HG03460 (cell line): ENCODE measurements around the gene DACH1.

Source experiments
- ATAC-seq: cut with Tn5 transposase; IDR thresholded peaks from one replicate; pipeline ENCODE4 v1.9.1; 2021; ENCODE audit not compliant: unreplicated experiment

The DACH1 gene

DNA sequence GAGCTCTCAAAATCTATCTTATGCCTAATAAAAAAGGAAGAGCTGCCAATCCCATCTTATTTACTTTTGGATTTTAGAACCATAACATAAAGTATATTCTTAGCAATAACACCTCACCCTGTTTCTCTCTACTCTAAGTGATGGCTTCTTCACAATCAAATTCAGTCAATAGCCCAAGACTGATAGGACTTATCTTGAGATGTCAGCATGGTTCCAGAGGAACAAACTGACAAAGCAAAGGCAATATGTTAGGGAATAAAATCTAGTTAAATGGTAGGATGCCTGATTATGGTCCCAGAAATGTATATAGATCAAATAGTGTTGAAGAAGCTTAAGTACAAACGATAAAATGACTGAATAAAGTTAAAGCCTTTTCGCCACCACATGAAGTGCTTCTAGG lies 36.3 kb downstream of the DACH1 start:
- no peak for ATAC-seq

DNA sequence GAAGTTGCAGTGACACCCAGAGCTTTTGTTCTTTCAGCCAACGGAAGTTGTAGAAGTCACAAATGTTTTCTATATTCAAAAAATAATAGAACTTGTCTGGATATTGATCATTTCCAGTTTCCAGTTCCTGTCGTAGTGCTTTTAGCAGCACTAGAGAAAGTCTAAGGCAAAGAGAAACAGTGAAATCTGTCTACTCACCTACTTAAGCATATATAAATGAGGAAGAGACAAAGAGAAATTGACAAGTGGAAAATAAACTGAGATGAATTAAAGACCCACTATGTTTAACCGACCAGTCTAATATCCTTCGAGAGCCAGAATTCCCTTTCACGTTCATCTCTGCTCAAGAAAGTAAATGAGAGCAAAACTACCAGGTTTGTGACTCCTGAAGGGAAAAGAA lies 36.7 kb downstream of the DACH1 start:
- ATAC-seq = no peak

DNA sequence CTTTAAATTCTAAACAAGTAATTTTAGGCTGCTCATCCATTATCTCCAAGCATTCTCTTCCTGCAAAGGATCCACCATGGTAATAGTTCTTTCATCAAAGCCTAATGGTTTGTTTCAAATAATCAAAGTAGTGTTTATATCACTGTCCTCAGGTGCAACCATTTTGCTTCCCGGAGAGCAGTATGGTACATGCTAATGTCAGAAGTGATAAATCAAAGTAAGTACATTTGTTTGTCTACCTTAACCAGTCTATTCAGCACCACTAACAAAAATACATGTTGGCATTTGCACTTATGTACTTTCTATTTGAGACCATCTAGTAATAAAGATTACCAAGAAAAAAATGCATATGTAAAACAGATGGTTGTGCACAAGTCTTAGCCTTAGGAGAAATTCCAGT lies 37.5 kb downstream of the DACH1 start:
- no peak for ATAC-seq

DNA sequence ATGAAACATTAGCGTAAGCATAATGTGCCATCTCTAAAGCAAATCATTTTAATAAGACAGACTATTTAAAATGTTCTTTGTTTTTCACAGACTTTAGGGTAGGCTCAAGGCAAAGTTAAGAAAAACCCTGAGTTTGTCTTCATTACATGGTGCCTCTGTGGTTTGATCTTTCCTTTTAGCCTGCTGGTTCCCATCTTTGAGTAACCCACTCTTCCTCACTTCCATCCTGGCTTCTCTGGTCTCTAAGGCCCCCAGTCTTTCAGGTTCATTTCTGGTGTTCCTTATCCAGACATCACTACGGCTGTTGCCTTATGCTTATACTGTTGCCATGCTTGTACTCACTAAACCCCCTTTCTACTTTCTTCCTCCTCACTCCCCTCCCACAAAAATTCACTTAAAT lies 38.4 kb downstream of the DACH1 start:
- ATAC-seq = no peak

GRCh38 chr13:71828117-71828516 lies 38.9 kb downstream of the DACH1 start:
- ATAC-seq = no peak

DNA sequence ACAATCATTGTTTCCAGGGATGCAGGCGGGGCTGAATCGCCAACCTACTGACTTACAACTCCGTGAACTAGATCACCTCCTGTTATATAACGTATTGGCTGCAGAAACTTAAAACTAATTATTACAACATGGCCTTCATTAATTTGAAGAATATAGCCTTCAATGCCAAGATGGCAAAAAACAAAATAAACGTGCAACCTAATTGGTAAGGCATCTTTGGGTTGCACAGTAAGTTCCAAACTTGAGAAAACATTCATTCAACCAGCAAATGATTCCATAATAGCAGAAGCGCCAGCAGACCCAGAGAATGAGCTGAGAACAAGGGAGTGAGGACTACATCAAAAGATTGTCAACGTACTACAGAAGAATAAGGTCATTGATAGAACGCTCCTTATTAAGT lies 39.8 kb downstream of the DACH1 start:
- ATAC-seq = no peak

DNA sequence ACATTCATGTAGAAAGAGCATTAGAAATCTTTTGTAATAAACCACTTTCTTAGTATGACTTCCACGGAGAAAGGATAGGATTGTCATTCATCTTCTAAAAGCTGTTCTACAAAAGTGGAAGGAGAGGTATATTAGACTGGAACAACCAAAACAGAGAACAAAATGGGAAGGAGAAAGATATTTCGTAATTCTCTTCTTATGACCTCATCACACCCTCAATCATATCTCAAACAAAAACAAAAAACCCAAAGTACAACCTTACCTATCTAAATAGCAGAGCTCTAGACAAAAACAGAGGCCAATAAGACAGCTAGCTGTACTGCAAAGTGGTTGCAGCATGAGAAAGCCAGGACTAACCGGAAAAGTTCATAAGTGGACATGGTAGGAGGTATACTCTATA lies 46.3 kb downstream of the DACH1 start:
- no peak for ATAC-seq

DNA sequence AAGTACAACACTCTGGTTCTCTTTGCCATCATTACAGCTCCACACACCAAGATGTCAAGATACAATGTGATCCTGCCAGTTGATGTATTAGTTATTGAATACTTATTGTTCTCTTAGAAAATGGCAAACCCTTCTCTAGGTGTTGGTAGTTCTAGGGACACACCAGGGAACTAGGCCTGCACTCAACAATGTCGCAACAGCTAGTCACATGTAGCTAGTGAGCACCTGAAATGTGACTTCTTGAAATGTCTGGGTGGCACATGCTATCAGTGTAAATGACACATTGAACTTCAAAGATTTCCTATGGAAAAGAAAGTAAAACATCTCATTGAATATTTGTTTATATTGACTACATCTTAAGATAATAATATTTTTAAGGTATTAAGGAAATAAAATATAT lies 49.7 kb downstream of the DACH1 start:
- ATAC-seq = no peak

- ATAC-seq = no peak
Measured at GRCh38 chr13:71814806-71815360, 52.1 kb downstream of the DACH1 start.

DNA sequence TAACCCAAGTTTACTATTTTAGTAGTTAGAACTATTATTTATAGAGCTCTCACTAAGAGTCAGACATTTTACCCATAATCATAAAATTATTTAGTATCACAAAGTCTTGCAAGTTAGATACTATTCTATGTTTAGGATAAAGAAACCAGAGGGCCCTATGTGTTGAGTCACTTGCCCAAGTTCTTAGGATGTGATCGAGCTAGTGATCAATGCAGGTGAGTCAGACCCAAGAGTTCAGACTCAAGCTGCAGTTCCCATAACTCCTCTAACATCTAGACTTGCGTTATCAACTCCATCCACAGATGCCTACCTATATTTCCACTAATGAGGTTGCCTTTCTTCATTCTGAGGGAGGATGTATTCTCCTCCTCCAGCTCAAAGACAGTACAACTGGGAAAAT lies 53.8 kb downstream of the DACH1 start:
- ATAC-seq = no peak

DNA sequence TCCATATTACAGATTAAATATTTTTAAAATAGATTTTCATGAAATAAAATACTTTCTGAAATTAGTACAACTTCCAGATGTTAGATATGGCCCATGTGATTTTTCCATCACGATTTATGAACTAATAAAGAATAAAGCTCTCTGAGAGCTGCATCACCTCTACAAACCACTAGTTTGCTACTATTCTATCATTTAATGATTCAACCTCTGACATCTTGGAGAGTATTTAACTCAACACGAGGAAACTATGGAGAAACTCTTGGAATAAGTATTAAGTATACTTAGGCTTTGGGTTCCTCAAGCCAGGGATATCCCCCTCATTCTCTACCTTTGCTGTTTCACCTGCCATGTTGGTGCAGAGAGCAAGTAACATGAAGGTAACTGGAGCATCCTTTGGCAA lies 55.7 kb downstream of the DACH1 start:
- ATAC-seq = no peak

DNA sequence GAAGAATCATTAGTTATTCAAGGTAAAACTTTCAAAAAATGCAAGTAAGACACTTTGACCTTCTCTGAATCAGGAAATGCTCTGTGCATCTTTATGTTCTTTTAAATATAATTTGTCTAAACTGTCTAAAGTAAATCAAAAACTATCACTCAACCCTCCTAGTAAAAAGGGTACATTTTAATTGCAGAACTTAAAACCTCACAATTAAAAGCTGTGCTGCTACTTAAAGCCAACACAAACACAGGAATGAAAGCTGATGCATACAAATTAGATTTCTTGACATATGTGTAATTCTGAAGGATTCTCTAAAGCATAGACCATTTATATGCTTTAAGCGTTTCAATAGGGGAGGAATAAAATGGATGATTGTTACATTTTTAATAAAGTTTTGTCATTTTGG lies 58.3 kb downstream of the DACH1 start:
- ATAC-seq = no peak

GRCh38 chr13:71806886-71807285 lies 60.1 kb downstream of the DACH1 start:
- no peak for ATAC-seq

DNA sequence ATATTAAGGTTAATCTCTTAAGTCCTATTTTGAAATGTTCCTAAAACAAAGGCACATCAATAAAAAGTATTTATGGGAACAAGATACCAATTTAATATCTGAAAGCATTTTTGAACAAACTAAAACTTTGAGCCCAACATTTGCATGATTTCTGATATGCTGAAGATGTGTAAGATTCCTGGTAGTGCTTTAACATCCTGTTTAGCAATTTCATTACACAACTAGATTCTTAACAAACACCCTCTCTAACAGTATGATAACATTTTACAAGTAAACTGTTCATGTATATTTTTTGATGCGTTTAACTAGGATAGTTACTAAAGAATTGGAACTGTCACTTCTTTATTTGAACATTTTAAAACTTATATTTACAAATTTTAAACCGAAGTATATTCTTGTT lies 63.9 kb downstream of the DACH1 start:
- no peak for ATAC-seq

DNA sequence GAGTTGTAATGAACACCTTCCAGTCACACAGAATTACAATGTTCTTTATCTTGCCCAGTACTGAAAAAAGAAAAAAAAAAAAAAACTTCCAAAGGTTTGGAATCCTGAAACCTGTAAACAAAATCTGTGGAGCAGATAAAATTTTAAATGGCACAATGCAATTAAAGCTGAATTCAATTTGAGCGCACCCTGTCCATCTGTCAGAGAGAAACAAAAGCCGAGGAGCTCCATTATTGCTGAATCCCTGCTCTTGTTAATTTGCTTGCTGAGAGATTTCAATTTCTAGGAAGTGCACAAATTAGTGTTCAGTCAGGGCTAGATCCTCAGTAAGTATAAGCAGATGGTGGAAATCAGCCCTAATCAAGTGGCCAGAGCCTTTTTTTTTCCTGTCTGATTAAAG lies 65.2 kb downstream of the DACH1 start:
- no peak for ATAC-seq

DNA sequence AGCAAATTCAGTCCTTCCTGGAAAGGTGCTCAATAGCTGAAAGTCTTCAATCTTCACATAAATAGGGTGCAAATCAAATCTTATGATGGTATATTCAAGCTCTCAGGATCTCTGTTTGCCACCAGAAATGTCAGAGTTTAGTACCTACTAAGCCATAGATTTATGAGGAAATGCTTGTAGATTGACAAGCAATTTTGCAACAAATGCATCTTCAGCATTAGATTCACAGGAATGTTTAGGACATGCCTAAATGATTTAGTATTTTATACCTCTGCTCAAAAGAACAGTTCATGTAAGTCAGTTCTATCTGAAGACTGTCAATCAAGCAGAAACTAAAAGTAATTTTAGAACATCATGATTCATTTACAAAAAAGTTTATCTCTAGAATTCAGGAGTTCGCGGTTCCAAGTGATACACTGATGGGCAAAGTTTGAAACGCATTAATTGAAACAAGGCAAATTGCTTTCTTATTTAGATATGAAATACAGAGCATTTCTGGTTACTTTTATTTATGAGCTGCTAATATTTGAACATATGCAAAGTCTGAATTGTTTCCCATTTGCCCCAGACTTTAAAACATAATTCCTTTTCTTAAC lies 65.7 kb downstream of the DACH1 start:
- ATAC-seq = no peak

DNA sequence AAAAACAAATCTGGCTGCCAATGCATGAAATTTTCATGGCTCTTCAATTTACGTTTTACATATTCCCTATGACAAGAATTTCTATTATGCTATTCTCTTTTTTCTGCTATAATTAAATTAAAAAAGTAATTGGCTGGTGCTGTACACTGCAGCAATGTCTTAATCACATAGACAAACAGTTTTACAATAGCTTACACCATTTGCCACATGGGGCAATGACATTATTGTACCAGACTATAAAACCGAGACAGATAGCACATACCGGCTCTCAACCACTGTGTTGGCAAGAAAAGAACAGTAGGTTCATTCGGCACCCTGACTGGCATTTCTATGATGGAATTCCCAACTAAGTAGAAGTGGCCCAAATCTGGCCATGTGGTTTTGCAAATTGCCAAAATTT lies 67.7 kb downstream of the DACH1 start:
- no peak for ATAC-seq

GRCh38 chr13:71798707-71799106 lies 68.3 kb downstream of the DACH1 start:
- no peak for ATAC-seq

DNA sequence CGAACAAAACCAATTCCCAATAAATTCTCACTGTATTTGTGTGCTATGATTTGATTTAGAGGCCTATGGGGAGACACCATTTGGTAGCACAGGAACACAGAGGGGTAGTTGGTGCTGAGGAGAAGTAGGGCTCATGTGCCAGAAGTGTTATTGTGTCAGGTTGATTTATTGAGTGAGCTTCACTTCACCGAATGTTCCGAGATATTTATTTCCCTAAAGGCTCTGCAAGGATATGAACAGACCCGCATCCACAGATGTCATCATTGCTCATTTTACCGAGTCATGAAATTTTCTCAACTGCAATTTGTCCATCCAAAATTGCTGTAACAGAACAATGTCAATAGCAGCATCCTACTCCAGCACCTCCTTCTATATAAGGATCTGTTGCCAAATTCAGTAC lies 69.5 kb downstream of the DACH1 start:
- ATAC-seq = no peak

DNA sequence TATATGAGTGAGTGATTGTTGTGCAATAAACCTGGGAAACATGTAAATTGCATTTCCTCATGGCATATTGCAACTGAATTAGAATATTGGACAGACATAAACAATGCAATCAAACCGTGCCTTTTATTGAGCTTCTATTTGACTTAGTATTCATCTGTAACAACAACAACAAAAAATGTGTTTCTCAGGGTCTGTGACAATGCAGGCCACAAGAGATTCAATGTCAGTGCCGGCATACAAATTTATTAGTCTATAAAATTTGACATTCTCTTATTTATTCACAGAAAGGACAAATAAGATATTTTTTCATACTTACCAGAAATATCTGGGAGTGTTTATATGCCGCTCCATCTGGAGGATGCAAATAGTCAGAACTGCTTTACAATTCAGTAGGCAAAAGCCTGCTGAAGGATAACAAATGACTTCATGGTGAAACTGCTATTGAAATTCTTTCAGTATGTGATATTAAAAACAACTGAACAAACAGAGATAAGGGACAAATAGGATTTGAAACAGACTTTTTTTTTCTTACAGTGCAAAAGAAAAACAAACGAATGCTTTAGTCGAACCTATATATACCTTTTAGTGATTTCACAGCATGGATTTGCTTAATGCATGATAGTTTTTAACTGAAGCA lies 77.2 kb downstream of the DACH1 start:
- ATAC-seq = no peak

DNA sequence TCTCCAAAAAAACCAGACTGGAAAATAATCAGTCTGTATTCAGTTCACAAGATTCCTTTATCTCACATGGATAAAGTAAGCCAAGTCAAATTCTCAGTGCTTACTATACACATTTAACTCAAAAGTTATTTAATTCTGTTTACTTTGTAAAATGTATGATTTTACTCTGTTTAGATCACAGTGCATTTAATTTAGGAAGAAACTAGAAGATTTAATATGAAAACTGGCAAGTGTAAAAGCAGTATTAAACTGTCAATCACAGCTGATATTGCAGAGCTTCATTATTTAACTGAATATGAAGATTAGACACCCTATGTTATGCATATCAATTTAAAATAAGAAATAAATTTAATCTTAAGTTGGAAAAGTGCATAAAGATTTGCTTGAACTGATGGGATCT lies 78.0 kb downstream of the DACH1 start:
- ATAC-seq = no peak

GRCh38 chr13:71787414-71787813 lies 79.6 kb downstream of the DACH1 start:
- no peak for ATAC-seq

DNA sequence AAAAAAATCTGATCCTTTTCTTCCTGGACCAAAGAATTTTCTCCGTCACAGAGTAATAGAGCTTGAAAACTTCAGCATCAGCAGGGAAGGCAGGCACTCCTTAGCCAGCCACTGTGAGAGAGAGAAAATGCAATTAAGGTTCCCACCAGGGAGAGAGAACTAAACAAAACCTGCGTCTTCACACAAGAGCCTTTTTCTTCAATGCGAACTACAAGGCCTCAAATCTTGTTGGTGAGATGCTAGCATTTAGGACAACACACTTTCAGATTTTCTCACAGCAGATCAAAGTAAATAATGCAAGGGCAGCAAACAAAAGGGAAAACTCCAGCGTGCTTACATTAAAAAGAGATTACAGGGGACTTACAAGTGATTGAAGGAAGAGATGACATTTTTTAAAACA lies 80.1 kb downstream of the DACH1 start:
- no peak for ATAC-seq
